Activated CD4-positive, alpha-beta memory T cell treated with anti-CD3 and anti-CD28 coated beads, Interleukin-2, amount 10 ng/mL, durations not matched to agents 7 days and 5 days (primary cell): ENCODE measurements around the gene NPW. TPM values are rescaled to one million over a fixed set of nuclear protein-coding genes. Genes with fewer than 3 reads are reported as not detected.

Experiments
- CTCF ChIA-PET: fragments of 350-600 bp; sonication (Branson Sonifier 250); formaldehyde crosslinking; loops from one replicate; lab custom pipeline; 2021; ENCODE audit warnings: antibody characterized with exemption, inconsistent platforms; lab: Charles Lee
- POLR2A ChIA-PET: fragments of 350-600 bp; sonication (Branson Sonifier 250); formaldehyde crosslinking; loops from one replicate; lab custom pipeline; 2021; ENCODE audit warnings: antibody characterized with exemption; lab: Charles Lee
- DNase-seq: peaks from one replicate; pipeline ENCODE4 v3.0.0-alpha.2; 2020
- H3K27ac Mint-ChIP-seq: one replicate; pipeline ENCODE4 v1.8.0; 2021; ENCODE audit warnings: mild to moderate bottlenecking, mixed read lengths
- H3K27me3 Mint-ChIP-seq: one replicate; pipeline ENCODE4 v1.8.0; 2021; ENCODE audit warnings: mixed read lengths
- H3K36me3 Mint-ChIP-seq: one replicate; pipeline ENCODE4 v1.8.0; 2021; ENCODE audit warnings: low read depth, mixed read lengths
- H3K4me1 Mint-ChIP-seq: one replicate; pipeline ENCODE4 v1.8.0; 2021; ENCODE audit warnings: mixed read lengths
- H3K4me3 Mint-ChIP-seq: one replicate; pipeline ENCODE4 v1.8.0; 2021; ENCODE audit warnings: mild to moderate bottlenecking, mixed read lengths
- H3K9me3 Mint-ChIP-seq: one replicate; pipeline ENCODE4 v1.8.0; 2021; ENCODE audit warnings: mixed read lengths
- total RNA-seq, 2 experiments: library from RNA; stranded (reverse); gene quantifications; one replicate each; pipeline ENCODE4 v1.2.3, GENCODE V29; 2021

The NPW gene
- total RNA-seq, 2 experiments from 2014 or later, result 0.48 to 0.65 TPM

DNA sequence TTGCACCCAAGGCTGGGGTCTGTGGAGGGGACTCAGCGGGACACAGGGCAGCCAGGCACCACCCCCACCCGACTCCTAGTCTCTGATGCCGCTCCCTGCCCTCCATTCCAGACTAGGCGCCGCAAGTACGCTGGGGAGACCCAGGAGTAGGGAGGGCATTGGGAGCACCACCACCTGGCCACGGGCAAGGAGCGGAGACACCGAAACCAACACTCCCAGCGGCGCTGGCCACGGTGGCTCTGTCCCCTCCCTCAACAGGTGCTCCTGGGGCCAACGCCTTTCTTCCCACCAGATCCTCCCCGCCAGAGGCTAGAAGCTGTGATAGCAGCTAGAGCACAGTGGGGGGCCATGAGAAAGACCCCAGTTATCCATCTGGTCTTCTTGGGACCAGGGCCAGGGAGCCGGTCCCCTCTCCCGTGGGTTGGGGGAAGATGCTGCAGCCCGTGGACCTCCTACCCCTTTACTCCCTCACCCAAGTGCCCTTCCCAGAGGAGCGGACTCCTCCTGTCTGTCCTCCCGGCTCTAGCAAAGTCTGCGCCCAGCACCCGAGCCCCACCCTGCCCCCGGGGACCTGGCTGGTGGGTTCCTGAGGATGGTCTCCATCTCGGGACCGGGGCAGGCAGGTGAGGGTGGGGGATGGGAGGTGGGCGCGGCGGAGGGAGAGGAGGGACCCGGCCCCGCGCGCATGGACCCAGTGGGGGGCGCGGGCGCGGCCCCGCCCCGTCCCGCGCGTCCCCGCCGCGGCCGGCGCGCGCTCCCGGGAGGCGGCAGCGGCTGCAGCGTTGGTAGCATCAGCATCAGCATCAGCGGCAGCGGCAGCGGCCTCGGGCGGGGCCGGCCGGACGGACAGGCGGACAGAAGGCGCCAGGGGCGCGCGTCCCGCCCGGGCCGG is 30.1 kb upstream of the NPW start, which contains the start of gene SYNGR3:
TSS of gene SYNGR3 (plus strand) at position 762 of the 892 bp plus-strand sequence. CDS start 133 bp downstream, outside the sequence.
- DNase-seq, result no peak
- Mint-ChIP-seq H3K36me3 (peaks cover 13% of the 10 kb centered on the region), H3K27ac (no peak within 1 kb of the TSS), H3K4me1 (peaks cover 46% of the 10 kb centered on the region), H3K27me3 (peaks cover 14% of the 10 kb centered on the region), H3K4me3 (peak within 1 kb of the TSS; percentile 73), H3K9me3 (no peaks in the 10 kb centered on the region)
- ChIA-PET CTCF (no interaction called here), POLR2A (interaction anchor here (1.1 to 5.2 kb wide), 5 partner anchors 9 to 26 kb away, joined by 3 to 56 read pairs (median 15); partner anchors contain the start of genes RPS2, TBL3 and ZNF598)

DNA sequence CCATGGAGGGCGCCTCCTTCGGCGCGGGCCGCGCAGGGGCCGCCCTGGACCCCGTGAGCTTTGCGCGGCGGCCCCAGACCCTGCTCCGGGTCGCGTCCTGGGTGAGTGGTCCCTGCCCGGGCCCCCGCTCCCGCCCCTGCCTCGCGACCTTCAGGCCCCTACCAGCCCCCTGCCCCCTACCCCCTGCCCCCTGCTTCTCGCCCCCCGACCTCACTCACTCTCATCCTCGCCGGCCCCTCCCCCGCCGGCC is 29.6 kb upstream of the NPW start:
- peaks cover 14% of the 10 kb centered on the region for H3K27me3 Mint-ChIP-seq
- no peak for DNase-seq
- POLR2A ChIA-PET, result interaction anchor here (1.0 to 5.6 kb wide), 7 partner anchors 10 to 165 kb away, joined by 3 to 56 read pairs (median 16); partner anchors contain the start of genes RPS2, TBL3, TRAF7 and ZNF598
- H3K27ac Mint-ChIP-seq, result no peak overlapping the region
- H3K4me3 Mint-ChIP-seq, result no peak overlapping the region
- no peaks in the 10 kb centered on the region for H3K9me3 Mint-ChIP-seq
- H3K36me3 Mint-ChIP-seq, result peaks cover 13% of the 10 kb centered on the region
- CTCF ChIA-PET, result interaction anchor here (0.6 kb wide), 1 partner anchor 25 kb away, joined by 4 read pairs; no protein-coding TSS in a partner anchor
- peaks cover 41% of the 10 kb centered on the region for H3K4me1 Mint-ChIP-seq

DNA sequence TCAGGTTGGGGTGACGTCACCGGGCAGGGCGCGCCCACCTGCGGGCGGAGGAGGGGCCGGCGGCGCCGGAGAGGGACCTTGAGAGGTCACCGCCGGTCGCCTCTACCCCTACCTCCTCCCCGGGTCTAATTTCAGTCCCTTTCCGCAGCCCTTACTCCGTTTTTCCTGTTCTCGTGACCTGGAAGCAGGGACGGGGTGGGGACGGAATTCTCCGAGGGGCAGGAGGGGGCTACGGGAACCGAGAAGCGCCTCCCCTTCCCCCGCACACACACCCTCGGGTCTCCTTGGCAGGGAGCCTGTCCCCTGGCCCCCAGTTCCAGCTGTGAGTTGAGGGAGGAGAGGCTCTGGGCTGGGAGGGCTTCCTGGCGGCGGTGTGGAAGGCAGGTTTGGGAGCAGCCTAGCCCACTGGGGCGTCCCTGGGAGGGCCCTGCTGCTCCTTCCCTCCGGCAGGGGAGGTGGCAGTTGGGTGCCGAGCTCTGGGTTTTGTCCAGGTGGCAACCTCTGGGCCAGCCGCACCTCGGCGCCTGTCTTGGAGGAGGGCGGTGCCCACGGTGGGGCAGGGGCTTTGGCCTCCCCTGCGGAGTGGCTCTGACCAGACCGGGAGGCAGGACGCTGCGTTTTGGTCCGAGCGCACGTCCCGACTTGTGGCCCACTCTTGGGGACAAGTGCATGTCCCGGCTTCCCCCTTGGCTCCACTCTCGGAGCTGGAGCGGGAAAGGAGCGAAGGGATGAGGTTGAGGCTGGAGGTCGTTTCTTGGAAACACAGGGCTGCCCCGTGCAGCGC is 29.0 kb upstream of the NPW start:
- H3K27me3 Mint-ChIP-seq, result peaks cover 14% of the 10 kb centered on the region
- no peaks in the 10 kb centered on the region for H3K9me3 Mint-ChIP-seq
- DNase-seq, result peak; percentile 61
- H3K4me3 Mint-ChIP-seq, result peak overlapping the region; percentile 73
- peaks cover 37% of the 10 kb centered on the region for H3K4me1 Mint-ChIP-seq
- peaks cover 16% of the 10 kb centered on the region for H3K36me3 Mint-ChIP-seq
- H3K27ac Mint-ChIP-seq, result peak overlapping the region; percentile 71
- POLR2A ChIA-PET, result interaction anchor here (1.0 to 5.6 kb wide), 8 partner anchors 9 to 224 kb away, joined by 3 to 56 read pairs (median 16); partner anchors contain the start of genes PGP, RPS2, TBL3 and TRAF7
- CTCF ChIA-PET, result interaction anchor here (0.6 to 3.8 kb wide), 2 partner anchors 14 to 24 kb away, joined by 4 to 36 read pairs; no protein-coding TSS in a partner anchor

DNA sequence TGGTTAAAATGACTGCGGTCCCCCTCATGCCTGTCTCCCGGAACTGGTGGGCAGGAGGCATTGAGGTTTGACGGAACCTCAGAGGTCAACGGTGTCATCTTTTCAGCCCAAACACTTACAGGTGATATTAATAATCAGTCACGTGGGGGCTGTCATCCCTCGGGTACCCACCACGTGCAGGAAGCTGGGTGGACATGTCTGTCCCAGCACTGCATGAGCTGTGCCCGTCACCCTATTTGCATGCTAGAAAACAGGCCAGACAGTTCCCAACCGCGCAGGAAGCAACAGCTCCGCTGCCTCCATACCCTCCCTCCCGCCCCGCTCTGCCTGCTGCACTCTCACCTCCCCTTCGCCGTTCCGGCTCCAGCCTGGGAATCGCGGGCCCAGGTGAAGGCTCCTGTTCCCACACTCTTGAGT is 28.4 kb upstream of the NPW start:
- ChIA-PET CTCF (interaction anchor here (1.5 to 3.8 kb wide), 2 partner anchors 13 to 164 kb away, joined by 3 to 36 read pairs; partner anchors contain the start of gene TRAF7), POLR2A (interaction anchor here (1.0 to 5.6 kb wide), 8 partner anchors 9 to 223 kb away, joined by 3 to 56 read pairs (median 16); partner anchors contain the start of genes PGP, RPS2, TBL3 and TRAF7)

DNA sequence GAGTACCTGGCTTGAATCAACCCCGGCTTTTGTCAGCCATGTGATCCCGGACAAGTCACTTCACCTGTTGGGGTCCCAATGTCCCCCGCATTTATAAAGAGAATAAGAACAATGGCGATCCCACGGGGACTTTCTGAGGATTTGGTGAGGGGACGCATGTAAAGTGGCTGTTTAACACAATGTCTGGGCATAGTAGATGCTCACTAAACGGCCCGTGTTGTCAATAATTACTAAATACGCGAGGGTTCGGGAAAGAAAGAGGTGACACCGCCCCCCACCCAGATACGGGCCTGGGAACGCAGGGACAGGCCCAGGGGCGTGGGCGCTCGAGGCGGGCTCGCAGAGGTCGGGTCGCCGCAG is 28.0 kb upstream of the NPW start:
- ChIA-PET CTCF (interaction anchor here (1.5 to 3.8 kb wide), 2 partner anchors 13 to 164 kb away, joined by 3 to 36 read pairs; partner anchors contain the start of gene TRAF7), POLR2A (interaction anchor here (1.0 to 5.6 kb wide), 9 partner anchors 8 to 223 kb away, joined by 3 to 56 read pairs (median 15); partner anchors contain the start of genes GFER, NOXO1, PGP and RPS2)
- Mint-ChIP-seq H3K4me1 (peaks cover 37% of the 10 kb centered on the region), H3K27ac (peak overlapping the region; percentile 71), H3K36me3 (peaks cover 14% of the 10 kb centered on the region), H3K9me3 (no peaks in the 10 kb centered on the region), H3K4me3 (peak overlapping the region; percentile 73), H3K27me3 (peaks cover 14% of the 10 kb centered on the region)
- no peak for DNase-seq

More for the DNA sequence above, 28.4 kb upstream of the NPW start:
- Mint-ChIP-seq H3K27ac (peak overlapping the region; percentile 71), H3K27me3 (peaks cover 14% of the 10 kb centered on the region), H3K9me3 (no peaks in the 10 kb centered on the region), H3K36me3 (peaks cover 18% of the 10 kb centered on the region), H3K4me3 (peak overlapping the region; percentile 73), H3K4me1 (peaks cover 37% of the 10 kb centered on the region)
- DNase-seq, result peak; percentile 67

DNA sequence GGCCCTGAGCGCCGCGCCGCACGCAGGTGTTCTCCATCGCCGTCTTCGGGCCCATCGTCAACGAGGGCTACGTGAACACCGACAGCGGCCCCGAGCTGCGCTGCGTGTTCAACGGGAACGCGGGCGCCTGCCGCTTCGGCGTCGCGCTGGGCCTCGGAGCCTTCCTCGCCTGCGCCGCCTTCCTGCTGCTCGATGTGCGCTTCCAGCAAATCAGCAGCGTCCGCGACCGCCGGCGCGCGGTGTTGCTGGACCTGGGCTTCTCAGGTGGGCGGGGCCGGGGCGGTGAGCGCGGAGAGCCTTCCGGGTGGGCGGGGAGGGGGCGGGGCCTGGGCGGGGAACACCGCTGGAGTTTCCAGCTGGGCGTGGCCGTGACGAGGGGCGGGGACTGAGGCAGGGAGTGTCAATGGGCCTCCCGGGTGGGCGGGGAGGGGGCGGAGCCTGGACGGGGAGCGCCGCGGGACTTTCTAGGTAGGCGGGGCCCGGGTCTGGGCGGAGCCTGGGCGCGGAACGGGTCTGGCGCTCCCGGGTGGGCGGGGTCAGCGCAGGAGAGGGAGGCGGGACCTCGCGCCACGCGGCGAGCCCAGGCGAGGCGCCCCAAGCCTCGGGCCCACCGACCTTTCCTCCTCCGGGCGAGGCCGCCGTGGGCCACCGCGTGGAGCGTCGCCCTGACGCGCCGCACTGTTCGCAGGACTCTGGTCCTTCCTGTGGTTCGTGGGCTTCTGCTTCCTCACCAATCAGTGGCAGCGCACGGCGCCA is 27.5 kb upstream of the NPW start:
- peak overlapping the region; percentile 35 for H3K27ac Mint-ChIP-seq
- H3K27me3 Mint-ChIP-seq, result peaks cover 14% of the 10 kb centered on the region
- POLR2A ChIA-PET, result interaction anchor here (1.0 to 5.6 kb wide), 9 partner anchors 8 to 222 kb away, joined by 3 to 56 read pairs (median 15); partner anchors contain the start of genes GFER, NOXO1, PGP and RPS2

DNA sequence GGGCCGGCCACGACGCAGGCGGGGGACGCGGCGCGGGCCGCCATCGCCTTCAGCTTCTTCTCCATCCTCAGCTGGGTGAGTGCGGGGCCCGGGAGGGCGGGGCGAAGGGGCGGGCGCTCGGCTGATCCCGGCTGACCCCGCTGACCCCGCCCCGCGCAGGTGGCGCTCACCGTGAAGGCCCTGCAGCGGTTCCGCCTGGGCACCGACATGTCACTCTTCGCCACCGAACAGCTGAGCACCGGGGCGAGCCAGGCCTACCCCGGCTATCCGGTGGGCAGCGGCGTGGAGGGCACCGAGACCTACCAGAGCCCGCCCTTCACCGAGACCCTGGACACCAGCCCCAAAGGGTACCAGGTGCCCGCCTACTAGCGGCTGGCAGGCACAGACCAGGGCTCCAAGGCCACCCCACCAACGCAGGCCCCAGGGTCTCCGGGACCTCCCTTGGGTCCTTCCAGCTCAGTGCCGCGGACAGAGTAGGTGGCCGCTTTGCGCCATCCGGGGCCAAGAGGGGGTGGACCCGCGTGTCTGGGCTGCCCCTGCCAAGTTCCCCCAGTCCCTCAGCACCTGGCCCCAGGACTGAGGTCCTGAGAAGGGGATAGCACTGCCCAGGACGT is 26.8 kb upstream of the NPW start:
- ChIA-PET CTCF (interaction anchor here (1.5 to 3.8 kb wide), 2 partner anchors 12 to 163 kb away, joined by 3 to 36 read pairs; partner anchors contain the start of gene TRAF7), POLR2A (interaction anchor here (1.0 to 5.6 kb wide), 8 partner anchors 9 to 162 kb away, joined by 3 to 56 read pairs (median 16); partner anchors contain the start of genes GFER, NOXO1, RPS2 and TBL3)
- peaks cover 37% of the 10 kb centered on the region for H3K4me1 Mint-ChIP-seq
- no peak for DNase-seq
- no peak overlapping the region for H3K27ac Mint-ChIP-seq
- H3K9me3 Mint-ChIP-seq, result no peaks in the 10 kb centered on the region
- H3K36me3 Mint-ChIP-seq, result peaks cover 16% of the 10 kb centered on the region
- peaks cover 14% of the 10 kb centered on the region for H3K27me3 Mint-ChIP-seq
- no peak overlapping the region for H3K4me3 Mint-ChIP-seq

More for the DNA sequence above, 27.5 kb upstream of the NPW start:
- peak overlapping the region; percentile 73 for H3K4me3 Mint-ChIP-seq
- peaks cover 37% of the 10 kb centered on the region for H3K4me1 Mint-ChIP-seq
- H3K9me3 Mint-ChIP-seq, result no peaks in the 10 kb centered on the region
- CTCF ChIA-PET, result interaction anchor here (1.5 to 3.8 kb wide), 2 partner anchors 12 to 163 kb away, joined by 3 to 36 read pairs; partner anchors contain the start of gene TRAF7
- peaks cover 12% of the 10 kb centered on the region for H3K36me3 Mint-ChIP-seq
- DNase-seq, result peak; percentile 98

DNA sequence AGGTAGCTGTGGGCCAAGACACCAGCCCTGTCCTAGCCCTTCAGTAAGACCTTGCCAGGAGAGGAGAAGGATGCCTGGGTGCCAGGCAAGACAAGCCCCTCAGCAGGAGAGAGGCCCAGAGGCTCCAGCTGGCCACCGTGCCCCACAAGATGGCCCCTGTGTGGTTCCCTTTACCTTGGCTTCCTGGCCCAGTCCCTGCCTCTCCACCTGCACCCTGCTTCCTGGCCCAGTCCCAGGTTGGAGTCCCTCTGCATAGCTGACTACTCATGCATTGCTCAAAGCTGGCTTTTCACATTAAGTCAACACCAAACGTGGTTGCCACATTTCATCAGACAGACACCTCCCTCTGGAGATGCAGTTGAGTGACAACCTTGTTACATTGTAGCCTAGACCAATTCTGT is 25.9 kb upstream of the NPW start:
- CTCF ChIA-PET, result interaction anchor here (3.8 kb wide), 1 partner anchor 11 kb away, joined by 36 read pairs; no protein-coding TSS in a partner anchor
- no peak for DNase-seq
- Mint-ChIP-seq H3K27ac (no peak overlapping the region), H3K4me3 (no peak overlapping the region), H3K27me3 (peaks cover 8% of the 10 kb centered on the region), H3K36me3 (peaks cover 19% of the 10 kb centered on the region), H3K9me3 (no peaks in the 10 kb centered on the region), H3K4me1 (peaks cover 34% of the 10 kb centered on the region)
- POLR2A ChIA-PET, result interaction anchor here (4.6 to 5.6 kb wide), 4 partner anchors 11 to 161 kb away, joined by 16 to 56 read pairs (median 24); partner anchors contain the start of genes RPS2, TBL3 and TRAF7

DNA sequence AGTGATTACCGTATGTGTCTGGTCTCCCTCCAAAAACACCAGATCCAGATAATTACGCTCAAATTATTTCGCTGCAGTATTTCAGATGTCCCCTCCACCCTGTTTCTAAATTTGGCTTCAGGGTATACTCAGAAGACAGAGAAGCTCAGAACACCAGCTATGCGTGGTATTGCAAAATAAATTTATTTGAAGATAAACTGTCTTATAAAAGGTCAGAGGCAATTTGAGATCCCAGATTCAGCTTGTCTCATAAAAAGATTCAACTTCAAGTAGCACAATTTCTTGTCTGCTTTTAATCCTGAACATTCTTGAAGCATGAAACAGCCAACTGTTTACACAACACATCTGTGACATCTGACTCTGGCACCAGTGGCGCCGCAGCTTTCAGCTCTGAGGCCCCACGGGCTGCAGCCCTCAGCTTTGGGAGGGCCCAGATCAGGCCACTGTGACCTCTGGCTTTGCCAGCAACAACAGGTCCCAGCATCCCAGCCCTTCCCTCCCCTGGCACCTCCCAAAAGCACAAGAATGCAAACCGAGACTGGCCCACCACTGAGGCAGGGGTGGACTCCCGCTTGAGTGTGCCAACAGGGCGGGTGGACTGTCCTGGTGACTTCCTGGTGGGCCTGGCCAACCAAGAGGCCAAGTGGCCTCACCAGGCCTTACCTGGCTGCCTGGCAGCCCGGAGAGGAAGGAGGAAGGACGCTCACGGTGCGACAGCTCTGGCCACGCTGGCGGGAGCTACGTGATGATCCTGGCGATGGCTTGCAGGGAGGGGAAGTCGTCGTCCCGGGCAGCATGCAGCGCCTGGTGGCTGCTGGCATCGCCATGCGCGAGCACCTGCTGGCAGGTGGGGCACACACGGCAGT is 21.9 kb upstream of the NPW start:
- Mint-ChIP-seq H3K27me3 (no peaks in the 10 kb centered on the region), H3K9me3 (no peaks in the 10 kb centered on the region), H3K27ac (no peak overlapping the region), H3K4me3 (no peak overlapping the region), H3K36me3 (peaks cover 34% of the 10 kb centered on the region), H3K4me1 (peaks cover 11% of the 10 kb centered on the region)
- ChIA-PET CTCF (interaction anchor here (1.1 kb wide), 1 partner anchor 25 kb away, joined by 4 read pairs; no protein-coding TSS in a partner anchor), POLR2A (interaction anchor here (1.0 to 1.1 kb wide), 2 partner anchors 10 to 157 kb away, joined by 3 read pairs; no protein-coding TSS in a partner anchor)
- DNase-seq, result no peak

DNA sequence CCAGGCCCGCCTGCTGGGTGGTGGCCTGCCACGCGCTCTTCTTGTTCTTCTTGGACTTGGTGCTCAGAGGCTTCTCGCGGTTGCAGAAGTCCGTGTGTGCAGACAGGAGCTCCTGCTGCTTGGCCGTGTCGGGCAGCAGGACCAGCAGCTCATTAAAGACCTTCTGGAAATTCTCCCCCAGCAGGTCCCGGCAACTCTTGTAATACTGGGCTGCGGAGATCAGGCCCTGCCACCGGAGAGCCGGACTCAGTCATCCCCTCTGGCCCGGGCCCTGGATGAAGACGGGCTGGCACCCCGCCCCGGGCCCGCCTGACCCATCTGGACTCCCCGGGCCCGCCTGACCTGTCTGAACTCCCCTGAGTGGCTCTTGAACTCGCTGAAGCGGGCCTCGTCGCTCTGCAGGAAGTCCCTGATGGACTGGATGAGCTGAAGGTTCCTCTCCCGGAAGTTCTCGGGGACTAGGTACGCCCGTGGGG is 21.2 kb upstream of the NPW start:
- Mint-ChIP-seq H3K36me3 (peaks cover 34% of the 10 kb centered on the region), H3K4me3 (no peak overlapping the region), H3K27me3 (no peaks in the 10 kb centered on the region), H3K27ac (no peak overlapping the region), H3K4me1 (peaks cover 8% of the 10 kb centered on the region), H3K9me3 (no peaks in the 10 kb centered on the region)
- DNase-seq, result no peak
- POLR2A ChIA-PET, result interaction anchor here (1.0 to 1.1 kb wide), 2 partner anchors 10 to 156 kb away, joined by 3 read pairs; no protein-coding TSS in a partner anchor
- CTCF ChIA-PET, result interaction anchor here (1.1 kb wide), 1 partner anchor 24 kb away, joined by 4 read pairs; no protein-coding TSS in a partner anchor
